Coronary artery (tissue), 2 donors: ENCODE measurements around the gene SUV39H1.

ENCODE experiments used
- DNase-seq: peaks from one replicate; pipeline ENCODE4 v3.0.0-alpha.2; 2017; ENCODE audit warnings: low spot score
- H3K27ac ChIP-seq, 2 donors: fragments of 200-600 bp; sonication (generic); one replicate each; pipeline ENCODE4 v1.5.1; 2016 to 2019
- H3K4me3 ChIP-seq: fragments of 200-600 bp; sonication (generic); 2 replicates; pipeline ENCODE4 v1.5.1; 2016; ENCODE audit warnings: mild to moderate bottlenecking, moderate library complexity
- CTCF ChIP-seq: fragments of 200-600 bp; sonication (generic); IDR thresholded peaks from one replicate; pipeline ENCODE4 v1.5.1; 2019; ENCODE audit warnings: antibody characterized with exemption

SUV39H1 gene

GRCh38 chrX:48694776-48695533 is 1.6 kb upstream of the SUV39H1 start:
- peak overlapping the region in 1 of 2 donors; percentile 96 for H3K27ac ChIP-seq
- peak overlapping the region; percentile 76 for H3K4me3 ChIP-seq

GRCh38 chrX:48695534-48695896 is 1.0 kb upstream of the SUV39H1 start:
- no peak for TF ChIP-seq CTCF
- no peak for DNase-seq
- Histone ChIP-seq H3K4me3 (peak overlapping the region; percentile 76), H3K27ac (peak overlapping the region; percentile 84 to 96)

More at GRCh38 chrX:48694776-48695533, 1.6 kb upstream of the SUV39H1 start:
- DNase-seq: no peak
- TF ChIP-seq CTCF: no peak

- H3K27ac ChIP-seq: peak overlapping the region; percentile 84 to 96
- no peak for TF ChIP-seq CTCF
- peak overlapping the region; percentile 76 for H3K4me3 ChIP-seq
- no peak for DNase-seq
Measured at GRCh38 chrX:48695925-48696300, 621 bp upstream of the SUV39H1 start.

GRCh38 chrX:48696909-48697727 is 584 bp downstream of the SUV39H1 start:
- TF ChIP-seq CTCF: no peak
- H3K27ac ChIP-seq: peak overlapping the region; percentile 27 to 96
- DNase-seq: no peak
- H3K4me3 ChIP-seq: peak overlapping the region; percentile 76

- no peak for TF ChIP-seq CTCF
- Histone ChIP-seq H3K27ac (no peak overlapping the region), H3K4me3 (no peak overlapping the region)
- no peak for DNase-seq
Measured at GRCh38 chrX:48698306-48698705, 1.8 kb downstream of the SUV39H1 start.

GRCh38 chrX:48700246-48700645 is 3.7 kb downstream of the SUV39H1 start:
- no peak for DNase-seq
- no peak for TF ChIP-seq CTCF
- Histone ChIP-seq H3K27ac (no peak overlapping the region), H3K4me3 (no peak overlapping the region)
